GM23338 (cell line): ENCODE measurements around the gene RNF223. TPM values are rescaled to one million over a fixed set of nuclear protein-coding genes. Genes with fewer than 3 reads are reported as not detected.

ENCODE experiments used
- ATAC-seq: fragments of 200-7000 bp; cut with Tn5 transposase; 3 replicates; pipeline ENCODE4 v1.9.1; 2020
- DNase-seq: peaks from one replicate; pipeline ENCODE4 v3.0.0-alpha.2; 2015; ENCODE audit warnings: low spot score
- H2AFZ ChIP-seq: fragments of 200-600 bp; sonication (generic); 2 replicates; pipeline ENCODE4 v1.8.0; 2016; ENCODE audit warnings: antibody characterized with exemption, mild to moderate bottlenecking, moderate library complexity
- H3F3A ChIP-seq: fragments of 200-600 bp; sonication (generic); replicated peaks from 2 replicates; pipeline ENCODE4 v1.8.0; 2017; ENCODE audit warnings: antibody characterized with exemption, mixed run types, low read depth
- H3K27ac ChIP-seq: fragments of 200-600 bp; sonication (generic); 2 replicates; pipeline ENCODE4 v1.6.1; 2016; ENCODE audit warnings: low read depth
- H3K27me3 ChIP-seq: fragments of 200-600 bp; sonication (generic); 2 replicates; pipeline ENCODE4 v1.8.0; 2016; ENCODE audit warnings: mild to moderate bottlenecking, mixed run types, moderate library complexity; ENCODE audit not compliant: insufficient read depth
- H3K36me3 ChIP-seq: fragments of 200-600 bp; sonication (generic); 2 replicates; pipeline ENCODE4 v1.8.0; 2016; ENCODE audit warnings: mild to moderate bottlenecking; ENCODE audit not compliant: insufficient read depth
- H3K4me1 ChIP-seq: fragments of 200-600 bp; sonication (generic); 2 replicates; pipeline ENCODE4 v1.8.0; 2016; ENCODE audit warnings: mild to moderate bottlenecking, moderate library complexity; ENCODE audit not compliant: insufficient read depth
- H3K4me2 ChIP-seq: fragments of 200-600 bp; sonication (generic); 2 replicates; pipeline ENCODE4 v1.7.1; 2017; ENCODE audit warnings: mixed run types
- H3K4me3 ChIP-seq: fragments of 200-600 bp; sonication (generic); 2 replicates; pipeline ENCODE4 v1.6.1; 2016; ENCODE audit warnings: mixed run types
- H3K79me2 ChIP-seq: fragments of 200-600 bp; sonication (generic); replicated peaks from 2 replicates; pipeline ENCODE4 v1.8.0; 2017; ENCODE audit warnings: mild to moderate bottlenecking; ENCODE audit not compliant: insufficient read depth
- H3K9me2 ChIP-seq: fragments of 200-600 bp; sonication (generic); 2 replicates; pipeline ENCODE4 v1.8.0; 2017; ENCODE audit not compliant: insufficient read depth
- H4K20me1 ChIP-seq: fragments of 200-600 bp; sonication (generic); replicated peaks from 2 replicates; pipeline ENCODE4 v1.8.0; 2017; ENCODE audit warnings: mild to moderate bottlenecking; ENCODE audit not compliant: insufficient read depth
- H3K27ac Mint-ChIP-seq: 2 replicates; pipeline ENCODE4 v1.8.0; 2020; ENCODE audit warnings: inconsistent platforms, mild to moderate bottlenecking, moderate library complexity, mixed read lengths
- H3K27me3 Mint-ChIP-seq: 3 replicates; pipeline ENCODE4 v1.8.0; 2022; ENCODE audit warnings: low read depth, mild to moderate bottlenecking, moderate library complexity, mixed read lengths, inconsistent platforms; ENCODE audit not compliant: insufficient read depth, poor library complexity
- H3K36me3 Mint-ChIP-seq: 3 replicates; pipeline ENCODE4 v1.8.0; 2021; ENCODE audit warnings: low read depth, mild to moderate bottlenecking, inconsistent platforms, moderate library complexity, mixed read lengths
- H3K4me1 Mint-ChIP-seq: 3 replicates; pipeline ENCODE4 v1.8.0; 2020; ENCODE audit warnings: mild to moderate bottlenecking, inconsistent platforms, mixed read lengths
- H3K4me3 Mint-ChIP-seq: 3 replicates; pipeline ENCODE4 v1.8.0; 2021; ENCODE audit warnings: moderate library complexity, mild to moderate bottlenecking, inconsistent platforms, mixed read lengths
- H3K9me3 Mint-ChIP-seq: 3 replicates; pipeline ENCODE4 v1.8.0; 2020; ENCODE audit warnings: moderate library complexity, mild to moderate bottlenecking, inconsistent platforms, mixed read lengths
- CREB1 ChIP-seq: fragments of 250-450 bp; sonication (Bioruptor Pico); IDR thresholded peaks from 2 replicates; pipeline ENCODE4 v1.5.0; 2020; ENCODE audit warnings: low read depth, mild to moderate bottlenecking, moderate library complexity
- EZH2 ChIP-seq: fragments of 200-600 bp; sonication (generic); IDR thresholded peaks from one replicate; pipeline ENCODE4 v1.8.0; 2017; ENCODE audit warnings: antibody characterized with exemption, mild to moderate bottlenecking, low read depth; ENCODE audit not compliant: unreplicated experiment
- EZH2phosphoT487 ChIP-seq: fragments of 200-600 bp; sonication (generic); IDR thresholded peaks from one replicate; pipeline ENCODE4 v1.8.1; 2018; ENCODE audit warnings: antibody characterized with exemption; ENCODE audit not compliant: unreplicated experiment
- JUNB ChIP-seq: IDR thresholded peaks from one replicate; pipeline ENCODE4 v1.6.1; 2016; ENCODE audit warnings: antibody characterized with exemption; ENCODE audit not compliant: unreplicated experiment
- NANOG ChIP-seq: IDR thresholded peaks from 2 replicates; pipeline ENCODE4 v1.6.1; 2016; ENCODE audit warnings: antibody characterized with exemption, borderline replicate concordance
- POLR2AphosphoS5 ChIP-seq: IDR thresholded peaks from 2 replicates; pipeline ENCODE4 v1.6.1; 2016; ENCODE audit warnings: antibody characterized with exemption, low read depth
- STAT1 ChIP-seq: IDR thresholded peaks from one replicate; pipeline ENCODE4 v1.6.1; 2016; ENCODE audit warnings: antibody characterized with exemption; ENCODE audit not compliant: unreplicated experiment
- ZNF114 ChIP-seq: fragments of 250-450 bp; sonication (Bioruptor Pico); IDR thresholded peaks from 2 replicates; pipeline ENCODE4 v1.5.0; 2020; ENCODE audit warnings: mild to moderate bottlenecking, moderate library complexity
- ZNF331 ChIP-seq: fragments of 250-450 bp; sonication (Bioruptor Pico); IDR thresholded peaks from 2 replicates; pipeline ENCODE4 v1.5.0; 2020; ENCODE audit warnings: low read depth, mild to moderate bottlenecking, moderate library complexity
- polyA plus RNA-seq: library from polyadenylated mRNA; unstranded; fragments of >200 nt; fragmentation: Nextera tagmentation; extraction: Ambion mirVana; gene quantifications from 2 replicates; pipeline ENCODE4 v1.2.1, GENCODE V29; 2016
- total RNA-seq: library from RNA; depleted of rRNA; stranded (reverse); fragments of >200 nt; shearing (Covaris generic); gene quantifications from 2 replicates; pipeline ENCODE4 v1.2.3, GENCODE V29; 2014
- TF ChIP-seq, protein P1 (sequence below): fragments of 250-450 bp; sonication (Bioruptor Pico); IDR thresholded peaks from 2 replicates; pipeline ENCODE4 v1.5.0; 2020; ENCODE audit warnings: mild to moderate bottlenecking, moderate library complexity
- TF ChIP-seq, protein P2 (sequence below): IDR thresholded peaks from one replicate; pipeline ENCODE4 v1.6.1; 2018; ENCODE audit warnings: antibody characterized with exemption; ENCODE audit not compliant: unreplicated experiment
- TF ChIP-seq, protein P3 (sequence below), 2 experiments: fragments of 200-600 bp in 1 of 2; sonication (generic) in 1 of 2; conservative IDR thresholded peaks; 2 replicates each; pipeline versions ENCODE4 v1.5.1 to v1.6.1; 2016 to 2017; ENCODE audit warnings: antibody characterized with exemption in 2 of 2, low read depth in 2 of 2, mild to moderate bottlenecking in 2 of 2, moderate library complexity in 1 of 2
- TF ChIP-seq, protein P4 (sequence below): IDR thresholded peaks from 2 replicates; pipeline ENCODE4 v1.6.1; 2016; ENCODE audit warnings: antibody characterized with exemption

The RNF223 gene
- total and polyA plus RNA-seq, 2 experiments from 2014 or later = not detected

DNA sequence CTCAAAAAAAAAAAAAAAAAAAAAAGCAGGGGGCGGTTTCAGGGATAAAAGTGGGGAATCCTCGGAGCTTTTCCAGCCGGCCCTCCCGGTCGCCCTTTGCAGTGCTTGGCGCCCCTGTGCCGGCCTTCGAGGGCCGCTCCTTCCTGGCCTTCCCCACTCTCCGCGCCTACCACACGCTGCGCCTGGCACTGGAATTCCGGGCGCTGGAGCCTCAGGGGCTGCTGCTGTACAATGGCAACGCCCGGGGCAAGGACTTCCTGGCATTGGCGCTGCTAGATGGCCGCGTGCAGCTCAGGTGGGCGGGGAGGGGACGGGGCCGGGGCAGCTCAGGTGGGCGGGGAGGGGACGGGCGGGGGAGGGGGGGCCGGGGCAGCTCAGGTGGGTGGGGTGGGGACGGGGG, 25.3 kb downstream of the RNF223 start:
- ATAC-seq = no peak
- peaks cover 4% of the 10 kb centered on the region; the same call in 1 of the 2 replicates for H3K36me3 ChIP-seq
- no peak overlapping the region for H3K4me3 Mint-ChIP-seq

More for the DNA sequence above, 25.3 kb downstream of the RNF223 start:
- Histone ChIP-seq H3K27ac (no peak overlapping the region), H2AFZ (no peak overlapping the region), H3K9me2 (no peaks in the 10 kb centered on the region), H3K4me2 (no peak overlapping the region), H3K27me3 (no peaks in the 10 kb centered on the region), H3F3A (0 out of 2 replicates have a peak, but pooled peaks cover 13% of the 10 kb centered on the region), H3K4me3 (no peak overlapping the region), H3K4me1 (no peaks in the 10 kb centered on the region), H4K20me1 (no peaks in the 10 kb centered on the region), H3K79me2 (no peaks in the 10 kb centered on the region)
- no peak for DNase-seq
- Mint-ChIP-seq H3K27ac (no peak overlapping the region), H3K27me3 (peaks cover 7% of the 10 kb centered on the region), H3K4me1 (no peaks in the 10 kb centered on the region), H3K36me3 (peaks cover 34% of the 10 kb centered on the region), H3K9me3 (peaks cover 2% of the 10 kb centered on the region; the same call in 1 of the 3 replicates)
- TF ChIP-seq, protein P1, sequence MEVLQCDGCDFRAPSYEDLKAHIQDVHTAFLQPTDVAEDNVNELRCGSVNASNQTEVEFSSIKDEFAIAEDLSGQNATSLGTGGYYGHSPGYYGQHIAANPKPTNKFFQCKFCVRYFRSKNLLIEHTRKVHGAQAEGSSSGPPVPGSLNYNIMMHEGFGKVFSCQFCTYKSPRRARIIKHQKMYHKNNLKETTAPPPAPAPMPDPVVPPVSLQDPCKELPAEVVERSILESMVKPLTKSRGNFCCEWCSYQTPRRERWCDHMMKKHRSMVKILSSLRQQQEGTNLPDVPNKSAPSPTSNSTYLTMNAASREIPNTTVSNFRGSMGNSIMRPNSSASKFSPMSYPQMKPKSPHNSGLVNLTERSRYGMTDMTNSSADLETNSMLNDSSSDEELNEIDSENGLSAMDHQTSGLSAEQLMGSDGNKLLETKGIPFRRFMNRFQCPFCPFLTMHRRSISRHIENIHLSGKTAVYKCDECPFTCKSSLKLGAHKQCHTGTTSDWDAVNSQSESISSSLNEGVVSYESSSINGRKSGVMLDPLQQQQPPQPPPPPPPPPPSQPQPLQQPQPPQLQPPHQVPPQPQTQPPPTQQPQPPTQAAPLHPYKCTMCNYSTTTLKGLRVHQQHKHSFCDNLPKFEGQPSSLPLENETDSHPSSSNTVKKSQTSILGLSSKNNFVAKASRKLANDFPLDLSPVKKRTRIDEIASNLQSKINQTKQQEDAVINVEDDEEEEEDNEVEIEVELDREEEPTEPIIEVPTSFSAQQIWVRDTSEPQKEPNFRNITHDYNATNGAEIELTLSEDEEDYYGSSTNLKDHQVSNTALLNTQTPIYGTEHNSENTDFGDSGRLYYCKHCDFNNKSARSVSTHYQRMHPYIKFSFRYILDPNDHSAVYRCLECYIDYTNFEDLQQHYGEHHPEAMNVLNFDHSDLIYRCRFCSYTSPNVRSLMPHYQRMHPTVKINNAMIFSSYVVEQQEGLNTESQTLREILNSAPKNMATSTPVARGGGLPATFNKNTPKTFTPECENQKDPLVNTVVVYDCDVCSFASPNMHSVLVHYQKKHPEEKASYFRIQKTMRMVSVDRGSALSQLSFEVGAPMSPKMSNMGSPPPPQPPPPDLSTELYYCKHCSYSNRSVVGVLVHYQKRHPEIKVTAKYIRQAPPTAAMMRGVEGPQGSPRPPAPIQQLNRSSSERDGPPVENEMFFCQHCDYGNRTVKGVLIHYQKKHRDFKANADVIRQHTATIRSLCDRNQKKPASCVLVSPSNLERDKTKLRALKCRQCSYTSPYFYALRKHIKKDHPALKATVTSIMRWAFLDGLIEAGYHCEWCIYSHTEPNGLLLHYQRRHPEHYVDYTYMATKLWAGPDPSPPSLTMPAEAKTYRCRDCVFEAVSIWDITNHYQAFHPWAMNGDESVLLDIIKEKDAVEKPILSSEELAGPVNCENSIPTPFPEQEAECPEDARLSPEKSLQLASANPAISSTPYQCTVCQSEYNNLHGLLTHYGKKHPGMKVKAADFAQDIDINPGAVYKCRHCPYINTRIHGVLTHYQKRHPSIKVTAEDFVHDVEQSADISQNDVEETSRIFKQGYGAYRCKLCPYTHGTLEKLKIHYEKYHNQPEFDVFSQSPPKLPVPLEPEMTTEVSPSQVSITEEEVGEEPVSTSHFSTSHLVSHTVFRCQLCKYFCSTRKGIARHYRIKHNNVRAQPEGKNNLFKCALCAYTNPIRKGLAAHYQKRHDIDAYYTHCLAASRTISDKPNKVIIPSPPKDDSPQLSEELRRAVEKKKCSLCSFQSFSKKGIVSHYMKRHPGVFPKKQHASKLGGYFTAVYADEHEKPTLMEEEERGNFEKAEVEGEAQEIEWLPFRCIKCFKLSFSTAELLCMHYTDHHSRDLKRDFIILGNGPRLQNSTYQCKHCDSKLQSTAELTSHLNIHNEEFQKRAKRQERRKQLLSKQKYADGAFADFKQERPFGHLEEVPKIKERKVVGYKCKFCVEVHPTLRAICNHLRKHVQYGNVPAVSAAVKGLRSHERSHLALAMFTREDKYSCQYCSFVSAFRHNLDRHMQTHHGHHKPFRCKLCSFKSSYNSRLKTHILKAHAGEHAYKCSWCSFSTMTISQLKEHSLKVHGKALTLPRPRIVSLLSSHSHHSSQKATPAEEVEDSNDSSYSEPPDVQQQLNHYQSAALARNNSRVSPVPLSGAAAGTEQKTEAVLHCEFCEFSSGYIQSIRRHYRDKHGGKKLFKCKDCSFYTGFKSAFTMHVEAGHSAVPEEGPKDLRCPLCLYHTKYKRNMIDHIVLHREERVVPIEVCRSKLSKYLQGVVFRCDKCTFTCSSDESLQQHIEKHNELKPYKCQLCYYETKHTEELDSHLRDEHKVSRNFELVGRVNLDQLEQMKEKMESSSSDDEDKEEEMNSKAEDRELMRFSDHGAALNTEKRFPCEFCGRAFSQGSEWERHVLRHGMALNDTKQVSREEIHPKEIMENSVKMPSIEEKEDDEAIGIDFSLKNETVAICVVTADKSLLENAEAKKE = no peak
- TF ChIP-seq ZNF114 (no peak), ZNF331 (CRISPR knock-in tag) (no peak), NANOG (no peak), EZH2 (no peak), JUNB (no peak), CREB1 (CRISPR knock-in tag) (no peak), EZH2phosphoT487 (no peak), POLR2AphosphoS5 (no peak), STAT1 (no peak)
- TF ChIP-seq, protein P2, sequence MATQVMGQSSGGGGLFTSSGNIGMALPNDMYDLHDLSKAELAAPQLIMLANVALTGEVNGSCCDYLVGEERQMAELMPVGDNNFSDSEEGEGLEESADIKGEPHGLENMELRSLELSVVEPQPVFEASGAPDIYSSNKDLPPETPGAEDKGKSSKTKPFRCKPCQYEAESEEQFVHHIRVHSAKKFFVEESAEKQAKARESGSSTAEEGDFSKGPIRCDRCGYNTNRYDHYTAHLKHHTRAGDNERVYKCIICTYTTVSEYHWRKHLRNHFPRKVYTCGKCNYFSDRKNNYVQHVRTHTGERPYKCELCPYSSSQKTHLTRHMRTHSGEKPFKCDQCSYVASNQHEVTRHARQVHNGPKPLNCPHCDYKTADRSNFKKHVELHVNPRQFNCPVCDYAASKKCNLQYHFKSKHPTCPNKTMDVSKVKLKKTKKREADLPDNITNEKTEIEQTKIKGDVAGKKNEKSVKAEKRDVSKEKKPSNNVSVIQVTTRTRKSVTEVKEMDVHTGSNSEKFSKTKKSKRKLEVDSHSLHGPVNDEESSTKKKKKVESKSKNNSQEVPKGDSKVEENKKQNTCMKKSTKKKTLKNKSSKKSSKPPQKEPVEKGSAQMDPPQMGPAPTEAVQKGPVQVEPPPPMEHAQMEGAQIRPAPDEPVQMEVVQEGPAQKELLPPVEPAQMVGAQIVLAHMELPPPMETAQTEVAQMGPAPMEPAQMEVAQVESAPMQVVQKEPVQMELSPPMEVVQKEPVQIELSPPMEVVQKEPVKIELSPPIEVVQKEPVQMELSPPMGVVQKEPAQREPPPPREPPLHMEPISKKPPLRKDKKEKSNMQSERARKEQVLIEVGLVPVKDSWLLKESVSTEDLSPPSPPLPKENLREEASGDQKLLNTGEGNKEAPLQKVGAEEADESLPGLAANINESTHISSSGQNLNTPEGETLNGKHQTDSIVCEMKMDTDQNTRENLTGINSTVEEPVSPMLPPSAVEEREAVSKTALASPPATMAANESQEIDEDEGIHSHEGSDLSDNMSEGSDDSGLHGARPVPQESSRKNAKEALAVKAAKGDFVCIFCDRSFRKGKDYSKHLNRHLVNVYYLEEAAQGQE = no peak
- TF ChIP-seq, protein P3, sequence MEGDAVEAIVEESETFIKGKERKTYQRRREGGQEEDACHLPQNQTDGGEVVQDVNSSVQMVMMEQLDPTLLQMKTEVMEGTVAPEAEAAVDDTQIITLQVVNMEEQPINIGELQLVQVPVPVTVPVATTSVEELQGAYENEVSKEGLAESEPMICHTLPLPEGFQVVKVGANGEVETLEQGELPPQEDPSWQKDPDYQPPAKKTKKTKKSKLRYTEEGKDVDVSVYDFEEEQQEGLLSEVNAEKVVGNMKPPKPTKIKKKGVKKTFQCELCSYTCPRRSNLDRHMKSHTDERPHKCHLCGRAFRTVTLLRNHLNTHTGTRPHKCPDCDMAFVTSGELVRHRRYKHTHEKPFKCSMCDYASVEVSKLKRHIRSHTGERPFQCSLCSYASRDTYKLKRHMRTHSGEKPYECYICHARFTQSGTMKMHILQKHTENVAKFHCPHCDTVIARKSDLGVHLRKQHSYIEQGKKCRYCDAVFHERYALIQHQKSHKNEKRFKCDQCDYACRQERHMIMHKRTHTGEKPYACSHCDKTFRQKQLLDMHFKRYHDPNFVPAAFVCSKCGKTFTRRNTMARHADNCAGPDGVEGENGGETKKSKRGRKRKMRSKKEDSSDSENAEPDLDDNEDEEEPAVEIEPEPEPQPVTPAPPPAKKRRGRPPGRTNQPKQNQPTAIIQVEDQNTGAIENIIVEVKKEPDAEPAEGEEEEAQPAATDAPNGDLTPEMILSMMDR (conservative IDR thresholded peaks at IDR 0.05; ENCODE audit: low read depth in 2 of 2) = no peak
- TF ChIP-seq, protein P4, sequence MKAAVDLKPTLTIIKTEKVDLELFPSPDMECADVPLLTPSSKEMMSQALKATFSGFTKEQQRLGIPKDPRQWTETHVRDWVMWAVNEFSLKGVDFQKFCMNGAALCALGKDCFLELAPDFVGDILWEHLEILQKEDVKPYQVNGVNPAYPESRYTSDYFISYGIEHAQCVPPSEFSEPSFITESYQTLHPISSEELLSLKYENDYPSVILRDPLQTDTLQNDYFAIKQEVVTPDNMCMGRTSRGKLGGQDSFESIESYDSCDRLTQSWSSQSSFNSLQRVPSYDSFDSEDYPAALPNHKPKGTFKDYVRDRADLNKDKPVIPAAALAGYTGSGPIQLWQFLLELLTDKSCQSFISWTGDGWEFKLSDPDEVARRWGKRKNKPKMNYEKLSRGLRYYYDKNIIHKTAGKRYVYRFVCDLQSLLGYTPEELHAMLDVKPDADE = no peak
